ENCODE results near the gene C3orf20. TPM values are rescaled to one million over a fixed set of nuclear protein-coding genes. Genes with fewer than 3 reads are reported as not detected.

The C3orf20 gene
- total and polyA plus RNA-seq, 2 of the 13 experiments (the other 11 are each of a cell fraction or from before 2014, with no cell fraction given): 0.03 to 0.04 TPM

- TF ChIP-seq MLXIP (CRISPR knock-in tag; IDR thresholded peaks at IDR 0.05; ENCODE audit: borderline replicate concordance): no peak
- no peak for TF ChIP-seq BHLHE40 (IDR thresholded peaks at IDR 0.05; ENCODE audit: low read length)
Measured at GRCh38 chr3:14636496-14637087, 38.3 kb upstream of the C3orf20 start (continued).

GRCh38 chr3:14640157-14640562, 34.8 kb upstream of the C3orf20 start:
- Histone ChIP-seq H3K79me2 (ENCODE audit: insufficient read depth, low read length) (no peaks in the 10 kb centered on the region), H3K9ac (ENCODE audit: insufficient read depth, low read depth, low read length) (no peak overlapping the region), H3K4me3 (replicated peaks in 1 of 3; ENCODE audit: insufficient read depth in 1 of 3, low read depth in 2 of 3, low read length in 3 of 3) (no peak overlapping the region), H2AFZ (ENCODE audit: low read length) (no peak overlapping the region), H3K27me3 (ENCODE audit: control insufficient read depth in 1 of 2, insufficient read depth in 2 of 2, low read length in 2 of 2) (peaks cover 0 to 18% of the 10 kb centered on the region in 2 experiments; a peak in 2 of 5 replicates), H4K20me1 (ENCODE audit: insufficient read depth, low read length) (no peaks in the 10 kb centered on the region), H3K4me2 (ENCODE audit: low read depth, low read length) (no peak overlapping the region), H3K27ac (ENCODE audit: extremely low read length, insufficient read depth, low read length) (no peak overlapping the region), H3K36me3 (replicated peaks in 1 of 2; ENCODE audit: control insufficient read depth in 1 of 2, insufficient read depth in 2 of 2, low read length in 2 of 2) (no peaks in the 10 kb centered on the region), H3K9me3 (ENCODE audit: low read length) (no peaks in the 10 kb centered on the region), H3K4me1 (ENCODE audit: insufficient read depth, low read length) (peaks cover 4% of the 10 kb centered on the region; the same call in 1 of the 2 replicates)
- ATAC-seq (no peak), FAIRE-seq (no peak), DNase-seq (ENCODE audit: low spot score) (no peak)
- intact Hi-C loops (cut with micrococcal nuclease; ENCODE audit: unreplicated experiment) (no loop called here), in situ Hi-C loops (cut with HindIII; ENCODE audit: extremely low pct_ligation_motif_present, low pct_unique_long_range_greater_than_20kb) (no loop called here)
- POLR2A ChIA-PET: no interaction called here
- CTCF ChIA-PET (ENCODE audit: low intra/inter-chr PET ratio, low total read pairs): no interaction called here
- 53% methylated on average over 10 of the region's 10 CpGs for WGBS (ENCODE audit: low lambda C conversion rate)
- BruUV-seq (replicated peaks): no TSS peak
- TF ChIP-seq ZNF282 (IDR thresholded peaks at IDR 0.05; ENCODE audit: partially characterized antibody) (no peak), ISX (CRISPR knock-in tag; conservative IDR thresholded peaks at IDR 0.05) (no peak), ZBTB3 (CRISPR knock-in tag; IDR thresholded peaks at IDR 0.05; ENCODE audit: borderline replicate concordance, low read depth) (no peak), ZNF792 (CRISPR knock-in tag; IDR thresholded peaks at IDR 0.05) (no peak), FOXA3 (CRISPR knock-in tag; IDR thresholded peaks at IDR 0.05) (no peak), ZSCAN30 (CRISPR knock-in tag; IDR thresholded peaks at IDR 0.05) (no peak), MBNL3 (CRISPR knock-in tag; conservative IDR thresholded peaks at IDR 0.05) (no peak), TEAD2 (CRISPR knock-in tag; IDR thresholded peaks at IDR 0.05) (no peak), FOXA1 (IDR thresholded peaks at IDR 0.05) (no peak), FOXA1 (CRISPR knock-in tag; IDR thresholded peaks at IDR 0.05) (no peak), ZNF326 (CRISPR knock-in tag; IDR thresholded peaks at IDR 0.05; ENCODE audit: borderline replicate concordance) (no peak), STAT6 (CRISPR knock-in tag; IDR thresholded peaks at IDR 0.05; ENCODE audit: borderline replicate concordance) (no peak), ZNF546 (CRISPR knock-in tag; conservative IDR thresholded peaks at IDR 0.05) (no peak), THAP11 (CRISPR knock-in tag; IDR thresholded peaks at IDR 0.05) (no peak), ZNF383 (CRISPR knock-in tag; IDR thresholded peaks at IDR 0.05; ENCODE audit: borderline replicate concordance) (no peak), HNF4G (IDR thresholded peaks at IDR 0.05; ENCODE audit: borderline replicate concordance, low read depth, low read length) (no peak), HNF4G (CRISPR knock-in tag; IDR thresholded peaks at IDR 0.05; ENCODE audit: borderline replicate concordance, low read depth) (no peak), MLLT10 (CRISPR knock-in tag; IDR thresholded peaks at IDR 0.05) (no peak)

Measured in HepG2 (cell line).